Neuron (in vitro differentiated cells): ENCODE measurements around the gene ADSS2.

Experiments
- H2AFZ ChIP-seq: one replicate; pipeline ENCODE4 v1.6.1; 2013; ENCODE audit warnings: low read depth, mild to moderate bottlenecking, inconsistent platforms, low read length, moderate library complexity
- H3K27me3 ChIP-seq: one replicate; pipeline ENCODE4 v1.6.1; 2013; ENCODE audit warnings: low read length; ENCODE audit not compliant: insufficient read depth
- H3K36me3 ChIP-seq: one replicate; pipeline ENCODE4 v1.6.1; 2013; ENCODE audit warnings: low read length; ENCODE audit not compliant: insufficient read depth
- H3K4me1 ChIP-seq: one replicate; pipeline ENCODE4 v1.6.1; 2013; ENCODE audit warnings: low read length; ENCODE audit not compliant: insufficient read depth
- H3K4me3 ChIP-seq: 2 replicates; pipeline ENCODE4 v1.5.1; 2013; ENCODE audit warnings: mild to moderate bottlenecking, low read length, moderate library complexity
- H3K9me3 ChIP-seq: one replicate; pipeline ENCODE4 v1.6.1; 2013; ENCODE audit warnings: low read length

ADSS2 gene

DNA sequence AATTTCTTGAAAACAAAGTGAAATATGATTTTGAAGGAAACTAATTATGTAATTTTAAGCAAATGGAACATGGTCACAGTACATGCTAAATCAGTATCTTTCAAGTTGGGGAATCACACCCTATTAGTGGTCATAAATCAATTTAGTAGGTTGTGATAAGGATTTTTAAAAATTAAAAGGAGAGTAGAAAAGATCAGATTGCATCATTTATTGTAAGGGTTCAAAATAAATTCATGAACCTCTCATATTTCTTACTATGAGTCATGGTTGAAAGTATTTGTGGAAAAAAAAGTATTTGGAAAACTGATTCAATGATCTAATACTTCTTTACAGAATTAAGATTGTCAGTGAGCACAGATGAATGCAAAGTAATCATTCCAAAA is 14.6 kb downstream of the ADSS2 start:
- Histone ChIP-seq H3K4me1 (no peaks in the 10 kb centered on the region), H3K9me3 (no peaks in the 10 kb centered on the region), H3K27me3 (no peaks in the 10 kb centered on the region), H3K4me3 (no peak overlapping the region), H3K36me3 (peaks cover 13% of the 10 kb centered on the region), H2AFZ (no peak overlapping the region)

DNA sequence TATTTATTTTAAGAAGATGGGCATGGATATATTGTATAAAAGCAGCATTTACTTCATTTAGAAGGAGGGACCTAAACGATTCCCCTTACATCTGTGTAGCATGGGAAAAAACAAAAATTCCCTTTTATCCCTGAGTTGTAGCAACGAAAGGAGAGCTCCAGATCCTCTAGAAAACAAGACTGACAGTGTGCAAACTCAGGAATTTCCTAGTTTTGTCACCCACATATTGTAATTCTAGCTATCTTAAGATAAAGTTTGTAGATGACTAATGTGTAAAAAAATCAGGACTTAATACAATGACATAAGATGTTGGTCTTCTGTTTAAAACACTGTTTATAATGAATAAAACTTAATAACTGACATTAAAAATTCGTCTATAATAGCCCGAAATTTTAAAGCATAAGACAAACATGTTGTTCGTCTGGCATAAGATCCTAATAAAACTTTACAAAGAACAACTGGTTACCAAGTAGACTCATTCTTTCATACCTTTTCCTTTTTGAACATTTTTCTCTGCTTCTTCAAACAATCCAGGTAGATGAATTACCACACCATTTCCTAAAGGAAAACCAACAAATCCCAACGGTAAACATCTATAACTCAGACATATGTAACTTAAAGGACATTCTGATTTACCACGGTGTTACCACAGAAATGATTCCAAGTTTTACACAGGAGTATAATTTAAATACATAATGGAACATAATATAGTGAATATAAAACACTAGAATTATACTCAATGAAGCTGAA is 15.2 kb downstream of the ADSS2 start:
- Histone ChIP-seq H3K4me3 (no peak overlapping the region), H3K27me3 (no peaks in the 10 kb centered on the region), H3K4me1 (no peaks in the 10 kb centered on the region), H3K9me3 (no peaks in the 10 kb centered on the region), H2AFZ (no peak overlapping the region), H3K36me3 (peaks cover 13% of the 10 kb centered on the region)

DNA sequence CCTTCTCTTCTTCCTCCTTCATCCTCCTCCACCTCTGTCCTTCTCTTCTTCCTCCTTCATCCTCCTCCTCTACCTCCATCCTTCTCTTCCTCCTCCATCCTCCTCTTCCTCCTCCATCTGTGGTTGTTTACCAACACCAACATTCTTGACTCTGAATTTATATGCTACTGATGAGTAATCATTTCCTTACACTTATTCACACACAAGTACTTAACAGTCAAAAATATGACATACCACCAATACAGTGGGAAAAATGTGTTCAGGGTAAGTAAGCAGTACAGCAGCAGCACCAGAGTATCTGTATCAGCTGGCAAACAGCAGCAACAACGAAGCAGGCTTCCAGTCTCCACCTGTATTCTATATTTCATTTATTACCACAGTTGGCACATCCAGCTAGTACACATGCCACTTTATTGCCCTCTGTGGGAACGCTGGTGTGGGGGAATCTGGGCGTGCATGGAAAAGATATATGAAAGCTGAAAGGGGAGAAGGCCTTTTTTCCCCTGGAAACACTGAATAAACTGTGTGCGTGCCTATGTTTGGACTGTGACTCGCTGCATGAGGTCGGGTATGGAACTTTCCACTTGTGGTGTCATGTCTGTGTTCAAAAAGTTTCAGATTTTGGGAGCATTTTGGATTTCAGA is 16.0 kb downstream of the ADSS2 start:
- Histone ChIP-seq H3K36me3 (peaks cover 16% of the 10 kb centered on the region), H3K4me1 (no peaks in the 10 kb centered on the region), H2AFZ (no peak overlapping the region), H3K9me3 (no peaks in the 10 kb centered on the region), H3K4me3 (no peak overlapping the region), H3K27me3 (no peaks in the 10 kb centered on the region)

DNA sequence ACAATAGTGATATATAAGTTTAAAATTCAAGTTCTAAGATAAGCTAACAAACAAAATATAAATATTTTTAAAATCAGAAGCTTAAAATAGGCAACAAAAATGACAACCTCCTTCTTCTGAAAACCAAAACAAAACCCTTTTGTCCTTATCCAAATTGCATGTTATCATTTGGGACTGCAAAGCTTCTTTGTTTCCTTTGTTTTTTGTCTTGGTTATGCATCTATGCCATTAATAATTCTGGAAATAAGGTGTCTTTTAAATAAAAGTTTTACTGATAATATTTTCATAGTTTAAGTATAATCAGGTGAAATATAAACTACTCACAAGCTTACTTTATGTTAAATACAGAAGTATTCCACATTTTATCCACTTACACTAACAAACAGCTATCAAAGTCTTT is 20.5 kb downstream of the ADSS2 start:
- no peaks in the 10 kb centered on the region for H3K27me3 ChIP-seq
- no peaks in the 10 kb centered on the region for H3K9me3 ChIP-seq
- H3K4me1 ChIP-seq = no peaks in the 10 kb centered on the region
- H3K36me3 ChIP-seq = peaks cover 16% of the 10 kb centered on the region
- H3K4me3 ChIP-seq = no peak overlapping the region
- H2AFZ ChIP-seq = no peak overlapping the region

- Histone ChIP-seq H3K36me3 (peaks cover 10% of the 10 kb centered on the region), H3K27me3 (no peaks in the 10 kb centered on the region), H2AFZ (no peak overlapping the region), H3K9me3 (no peaks in the 10 kb centered on the region), H3K4me1 (no peaks in the 10 kb centered on the region), H3K4me3 (no peak overlapping the region)
Observed at GRCh38 chr1:244429818-244430217, 21.9 kb downstream of the ADSS2 start.

GRCh38 chr1:244427647-244428046 is 24.1 kb downstream of the ADSS2 start:
- no peak overlapping the region for H2AFZ ChIP-seq
- no peak overlapping the region for H3K4me3 ChIP-seq

DNA sequence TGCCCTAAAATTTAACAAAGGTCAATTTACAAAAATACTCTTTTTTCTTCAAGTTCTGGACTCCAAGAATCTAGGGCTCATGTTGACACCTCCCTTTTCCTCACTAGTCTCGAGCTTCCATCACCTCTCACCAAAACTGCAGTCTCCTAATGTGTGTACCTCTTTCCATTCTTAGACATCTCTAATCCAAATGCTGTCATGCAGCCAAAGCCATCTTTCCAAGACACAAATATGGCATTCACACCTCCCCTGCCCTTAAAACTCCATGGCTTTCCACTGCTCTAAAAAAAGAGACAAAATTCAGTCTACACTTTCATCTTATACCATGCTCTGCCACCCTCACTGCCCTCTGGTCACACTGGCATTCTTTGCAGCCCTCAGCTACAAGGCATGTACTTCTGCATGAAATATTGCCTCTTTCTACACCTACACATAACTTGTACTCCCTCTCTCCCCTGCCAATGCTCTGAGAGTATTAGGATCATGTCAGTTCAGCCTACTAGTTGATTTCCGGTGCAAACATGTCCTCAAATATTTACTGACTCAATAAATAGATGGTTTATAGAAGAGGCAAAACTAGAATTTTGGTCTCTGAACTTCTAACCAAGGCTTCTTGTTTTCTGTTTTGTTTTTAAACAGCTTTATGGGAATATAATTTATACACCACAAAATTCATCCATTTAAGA is 26.9 kb downstream of the ADSS2 start:
- Histone ChIP-seq H3K9me3 (no peaks in the 10 kb centered on the region), H3K36me3 (peaks cover 21% of the 10 kb centered on the region), H3K4me1 (no peaks in the 10 kb centered on the region), H2AFZ (no peak overlapping the region), H3K4me3 (no peak overlapping the region), H3K27me3 (no peaks in the 10 kb centered on the region)

More at GRCh38 chr1:244427647-244428046, 24.1 kb downstream of the ADSS2 start:
- Histone ChIP-seq H3K9me3 (no peaks in the 10 kb centered on the region), H3K27me3 (no peaks in the 10 kb centered on the region), H3K36me3 (peaks cover 12% of the 10 kb centered on the region), H3K4me1 (no peaks in the 10 kb centered on the region)

DNA sequence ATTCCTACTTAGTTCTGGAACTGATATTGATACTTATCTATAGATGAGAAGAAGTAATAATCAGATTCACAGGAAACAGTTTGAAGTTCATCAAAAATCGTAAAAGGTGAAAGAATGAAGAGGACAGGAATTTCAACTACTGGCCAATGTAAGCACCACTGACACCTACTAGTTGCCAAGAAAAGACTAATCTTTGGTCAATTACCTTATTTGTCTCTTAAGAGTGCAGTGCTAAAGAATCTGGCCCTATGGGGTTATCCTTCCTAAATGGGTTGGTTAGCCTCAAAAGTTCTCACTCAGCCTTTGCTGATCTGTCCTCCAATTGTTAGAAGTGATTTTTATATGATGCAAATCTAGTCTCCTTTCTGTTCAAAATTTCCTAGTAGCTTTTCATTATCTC is 29.5 kb downstream of the ADSS2 start:
- Histone ChIP-seq H3K4me1 (no peaks in the 10 kb centered on the region), H3K9me3 (no peaks in the 10 kb centered on the region), H3K36me3 (peaks cover 34% of the 10 kb centered on the region), H3K27me3 (no peaks in the 10 kb centered on the region), H2AFZ (no peak overlapping the region), H3K4me3 (no peak overlapping the region)

GRCh38 chr1:244419024-244419423 is 32.7 kb downstream of the ADSS2 start:
- Histone ChIP-seq H3K9me3 (no peaks in the 10 kb centered on the region), H3K4me3 (no peak overlapping the region), H3K27me3 (no peaks in the 10 kb centered on the region), H2AFZ (no peak overlapping the region), H3K36me3 (peaks cover 64% of the 10 kb centered on the region), H3K4me1 (no peaks in the 10 kb centered on the region)

DNA sequence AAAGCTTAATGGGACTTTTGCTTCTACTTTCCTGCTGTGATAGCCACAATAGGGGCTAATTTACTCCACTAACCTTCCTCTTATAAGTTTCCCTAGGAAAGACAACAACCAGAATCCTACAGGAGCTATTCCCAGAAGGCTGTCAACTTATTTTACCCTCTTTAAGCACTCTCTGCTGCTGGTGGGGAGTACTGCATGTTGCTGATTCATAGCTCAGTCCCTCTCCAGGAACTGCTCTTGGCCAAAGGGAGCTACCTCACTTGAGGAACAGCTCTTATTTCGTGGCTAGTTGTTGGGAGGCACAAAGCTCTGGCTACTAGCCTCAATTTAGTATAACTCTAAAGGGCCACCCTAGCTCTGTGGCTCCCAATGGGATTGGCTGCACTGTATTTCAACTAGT is 37.2 kb downstream of the ADSS2 start:
- Histone ChIP-seq H3K36me3 (peaks cover 84% of the 10 kb centered on the region), H3K27me3 (no peaks in the 10 kb centered on the region), H2AFZ (no peak overlapping the region), H3K9me3 (no peaks in the 10 kb centered on the region), H3K4me3 (no peak overlapping the region), H3K4me1 (no peaks in the 10 kb centered on the region)

DNA sequence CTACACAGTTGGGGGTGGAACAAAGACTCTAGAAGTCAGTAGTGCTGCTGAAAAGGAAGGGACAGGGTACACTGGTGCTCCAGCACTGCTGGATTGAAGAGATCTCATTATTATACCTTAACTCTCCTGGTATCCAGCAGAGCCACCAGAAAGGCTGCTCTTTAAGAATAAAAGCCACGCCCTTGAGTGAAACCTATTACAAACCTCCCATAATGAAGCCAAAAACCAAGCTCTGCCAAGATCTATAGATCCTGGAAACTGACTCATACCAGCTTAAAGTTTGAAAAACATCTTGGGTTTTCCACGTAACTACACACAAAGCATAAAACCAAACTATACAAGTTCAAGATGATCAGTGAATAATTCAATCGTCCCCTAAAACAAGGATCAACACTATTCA is 38.0 kb downstream of the ADSS2 start:
- Histone ChIP-seq H3K4me1 (no peaks in the 10 kb centered on the region), H3K36me3 (peaks cover 80% of the 10 kb centered on the region)

GRCh38 chr1:244412176-244412575 is 39.5 kb downstream of the ADSS2 start:
- H3K9me3 ChIP-seq = no peaks in the 10 kb centered on the region
- H3K4me3 ChIP-seq = no peak overlapping the region
- peaks cover 72% of the 10 kb centered on the region for H3K36me3 ChIP-seq
- no peak overlapping the region for H2AFZ ChIP-seq
- H3K27me3 ChIP-seq = no peaks in the 10 kb centered on the region
- no peaks in the 10 kb centered on the region for H3K4me1 ChIP-seq

More for the DNA sequence above, 38.0 kb downstream of the ADSS2 start:
- no peaks in the 10 kb centered on the region for H3K27me3 ChIP-seq
- no peak overlapping the region for H2AFZ ChIP-seq
- H3K4me3 ChIP-seq = no peak overlapping the region
- H3K9me3 ChIP-seq = no peaks in the 10 kb centered on the region

GRCh38 chr1:244409701-244410100 is 42.0 kb downstream of the ADSS2 start:
- Histone ChIP-seq H3K9me3 (no peaks in the 10 kb centered on the region), H3K27me3 (no peaks in the 10 kb centered on the region), H3K4me3 (no peak overlapping the region), H3K4me1 (no peaks in the 10 kb centered on the region), H3K36me3 (peaks cover 55% of the 10 kb centered on the region), H2AFZ (no peak overlapping the region)
